ENCODE results near the gene RUNX1.
"Not testable (repeated sequence)": the region's sequence is repeated elsewhere in the genome, so short reads cannot be mapped to it uniquely, and the experiment has no call there.

Gene RUNX1

GRCh38 chr21:35014302-35015041 lies 34.6 kb downstream of the RUNX1 start:
- DNase-seq, result no peak

DNA sequence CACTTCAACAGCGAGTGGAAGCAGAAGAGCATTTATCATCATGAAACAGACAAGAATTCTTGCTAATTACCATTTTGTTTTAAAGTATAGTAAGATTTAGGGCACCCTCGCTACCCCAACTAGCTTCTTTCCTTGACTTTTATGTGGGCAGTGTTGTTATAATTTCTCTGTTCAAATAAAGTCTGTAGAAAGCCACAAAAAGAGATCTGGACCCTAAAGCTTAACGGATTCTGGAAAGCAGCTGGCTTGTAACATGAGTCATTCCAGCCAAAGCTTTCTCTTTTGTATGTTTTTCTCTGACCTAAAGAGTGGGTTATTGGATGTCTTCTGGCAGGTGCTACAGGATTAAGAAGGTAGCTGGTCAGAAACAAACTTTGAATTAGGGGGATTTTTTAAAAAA lies 37.4 kb downstream of the RUNX1 start:
- peak; percentile 20 for DNase-seq

DNA sequence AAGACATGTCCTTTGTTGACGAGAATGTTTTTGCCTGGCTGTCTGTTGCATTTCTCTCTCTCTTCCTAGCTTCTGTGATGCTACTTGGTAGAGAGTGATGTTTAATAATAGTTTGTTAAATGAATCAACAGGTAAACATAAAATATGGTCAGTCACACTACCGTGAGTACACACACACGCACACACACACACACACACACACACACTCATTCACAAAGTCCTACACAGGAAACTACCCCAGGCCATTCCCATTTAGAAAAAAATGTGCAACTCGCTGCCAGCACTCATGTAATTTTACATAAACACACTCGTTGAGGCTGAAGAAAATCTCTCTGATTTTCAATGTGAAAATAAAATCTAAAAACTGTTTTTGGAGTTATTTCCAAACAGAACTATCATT lies 38.7 kb downstream of the RUNX1 start:
- no peak for DNase-seq

DNA sequence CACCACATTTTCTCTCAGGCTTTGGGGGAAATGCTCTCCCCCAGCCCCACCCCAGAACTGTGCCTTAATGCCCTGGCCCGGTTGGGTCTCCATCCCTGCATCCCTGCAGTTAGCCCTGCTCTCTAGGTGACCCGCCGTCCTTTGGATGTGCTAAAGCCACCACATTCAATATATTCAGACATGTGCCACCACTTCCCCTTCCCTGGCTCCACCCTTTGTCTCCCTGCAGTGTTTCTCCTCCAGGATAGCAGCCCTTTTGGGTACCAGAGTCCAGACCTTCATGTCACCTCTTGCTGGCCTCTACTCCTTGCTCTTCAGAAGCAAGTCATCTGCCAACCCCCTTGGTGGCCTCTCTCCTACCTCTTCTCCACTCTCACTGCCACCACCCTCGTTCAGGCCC lies 41.8 kb downstream of the RUNX1 start:
- no peak for DNase-seq

GRCh38 chr21:35006771-35007170 lies 42.3 kb downstream of the RUNX1 start:
- no peak for DNase-seq

DNA sequence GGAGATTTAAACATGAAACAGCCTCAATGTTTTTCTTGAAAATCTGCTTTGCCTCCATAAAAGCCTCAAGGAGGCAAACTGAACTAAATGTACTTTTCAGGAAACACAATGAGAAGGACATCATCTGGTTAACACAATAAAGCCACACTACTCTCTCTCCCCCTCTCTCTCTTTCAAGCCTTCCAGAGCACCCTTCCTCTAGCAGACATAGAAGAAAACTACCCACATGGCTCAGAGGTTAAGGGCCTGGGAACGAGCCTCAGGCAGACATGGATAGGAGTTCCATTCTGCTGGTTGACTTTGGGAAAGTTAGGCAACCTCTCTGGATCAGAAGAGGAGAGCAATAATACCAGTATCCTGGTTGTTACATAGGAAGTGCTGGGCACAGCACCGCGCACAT lies 42.9 kb downstream of the RUNX1 start:
- DNase-seq, result no peak

DNA sequence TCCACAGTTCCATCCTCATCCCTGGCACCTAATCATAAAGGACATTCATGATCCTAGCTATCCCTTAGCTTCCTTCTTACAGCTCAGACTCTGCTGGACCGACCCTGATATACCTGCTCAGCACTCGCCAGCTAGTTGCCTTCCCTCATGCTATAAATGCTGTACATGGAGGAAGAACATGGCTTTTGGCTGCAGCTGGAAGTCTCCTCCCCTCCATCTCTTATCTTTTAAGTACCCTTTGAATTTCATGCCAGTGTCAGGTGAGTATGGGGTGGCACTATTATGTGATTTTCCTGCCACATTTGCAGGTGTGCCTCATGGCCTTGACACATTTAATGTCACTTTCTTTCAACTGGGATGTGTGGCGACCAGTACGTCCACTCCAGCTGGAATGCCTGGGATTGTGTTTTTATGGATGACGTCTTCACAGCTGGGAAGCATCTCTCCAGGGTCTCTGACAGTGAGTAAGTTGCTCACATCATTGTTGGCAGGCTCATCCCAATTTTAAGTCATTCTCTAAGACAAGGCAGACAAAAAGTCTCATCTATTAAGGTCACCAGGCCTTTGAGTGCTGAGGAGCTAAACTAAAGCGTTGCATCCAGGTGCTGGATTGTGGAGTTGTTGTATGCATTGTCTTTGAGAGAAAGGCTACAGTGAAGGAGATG lies 43.4 kb downstream of the RUNX1 start:
- DNase-seq, result peak; percentile 11

DNA sequence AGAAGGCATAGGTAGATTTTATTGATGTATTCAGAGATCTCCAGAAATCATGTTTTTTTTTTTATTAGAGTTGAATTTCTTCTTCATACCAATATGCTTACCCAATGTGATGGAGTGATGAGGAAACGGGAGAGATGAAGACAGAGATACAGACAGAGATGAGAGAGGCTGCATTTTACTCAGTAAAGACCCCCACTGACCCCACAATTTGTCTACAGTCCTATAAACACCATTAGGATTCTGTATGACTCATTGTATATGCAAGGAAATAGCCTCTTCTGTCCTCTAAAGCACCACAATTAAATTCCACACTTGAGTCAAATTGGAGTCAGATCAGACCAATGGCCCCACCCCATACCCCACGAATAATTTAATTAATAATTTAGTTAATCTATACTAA lies 44.0 kb downstream of the RUNX1 start:
- DNase-seq, result no peak

- DNase-seq, result no peak
Observed at GRCh38 chr21:35004314-35004713, 44.8 kb downstream of the RUNX1 start.

DNA sequence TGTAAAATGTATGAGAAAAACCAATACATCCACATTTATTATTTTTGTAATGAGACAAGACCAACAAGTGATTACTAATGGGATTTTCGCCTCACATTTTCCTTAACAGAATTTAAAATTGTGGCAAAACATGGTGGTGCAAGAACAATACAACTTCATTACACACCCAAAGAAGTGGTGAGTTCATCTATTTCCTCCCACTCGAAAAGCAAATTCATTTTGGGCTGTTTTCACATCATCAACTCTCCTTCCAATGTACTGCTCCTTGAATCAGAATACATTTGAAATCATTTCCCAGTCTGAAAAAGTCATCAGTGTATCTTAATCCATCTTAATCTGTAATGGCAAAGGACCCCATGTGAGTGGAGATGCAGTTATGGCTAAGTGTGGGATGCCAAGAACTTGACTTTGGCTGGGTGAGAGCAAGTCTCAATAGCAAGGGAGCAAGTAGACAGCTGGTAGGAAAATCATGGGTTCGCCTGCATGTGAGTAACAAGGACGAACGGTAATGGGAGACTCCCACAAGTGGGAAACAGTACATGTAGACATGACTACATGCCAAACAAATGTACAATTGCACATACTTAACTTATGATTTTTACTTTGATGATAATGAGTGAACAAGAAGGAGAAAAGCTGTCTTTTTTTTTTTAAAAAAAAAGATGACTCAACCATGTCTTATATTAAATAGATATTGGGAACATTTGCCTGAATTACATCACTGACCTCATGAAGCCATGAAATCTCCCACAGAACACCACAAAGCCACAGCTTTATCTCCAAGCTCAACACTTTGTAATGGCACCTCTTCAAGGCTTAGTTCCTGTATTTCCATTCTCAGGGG lies 46.0 kb downstream of the RUNX1 start:
- no peak for DNase-seq

DNA sequence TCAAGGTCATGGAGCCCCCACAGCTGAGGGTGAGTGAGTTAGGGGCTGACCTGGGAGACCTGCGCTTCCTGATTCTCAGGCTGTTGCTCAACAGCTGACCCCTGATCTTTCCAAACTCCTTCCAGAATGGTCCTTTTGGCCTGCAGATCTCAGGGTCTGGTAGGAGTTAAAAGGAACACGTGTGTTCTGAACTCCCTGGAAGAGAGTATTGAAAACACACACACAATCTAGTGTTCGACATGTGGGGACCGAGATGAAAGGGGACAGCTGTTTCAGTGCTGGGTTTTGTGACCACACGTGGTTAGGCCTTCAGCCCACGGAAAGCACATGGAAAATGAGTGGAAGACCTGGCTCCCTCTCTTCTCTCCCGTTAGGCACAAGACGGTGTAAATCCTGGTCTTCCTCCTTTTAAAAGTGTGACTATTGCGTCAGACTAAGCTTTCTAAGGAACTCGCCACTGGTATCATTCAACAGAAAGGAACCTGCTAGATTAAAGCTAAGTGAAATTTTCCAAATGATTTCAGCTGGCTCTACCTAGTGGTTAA lies 49.6 kb downstream of the RUNX1 start:
- no peak for DNase-seq

DNA sequence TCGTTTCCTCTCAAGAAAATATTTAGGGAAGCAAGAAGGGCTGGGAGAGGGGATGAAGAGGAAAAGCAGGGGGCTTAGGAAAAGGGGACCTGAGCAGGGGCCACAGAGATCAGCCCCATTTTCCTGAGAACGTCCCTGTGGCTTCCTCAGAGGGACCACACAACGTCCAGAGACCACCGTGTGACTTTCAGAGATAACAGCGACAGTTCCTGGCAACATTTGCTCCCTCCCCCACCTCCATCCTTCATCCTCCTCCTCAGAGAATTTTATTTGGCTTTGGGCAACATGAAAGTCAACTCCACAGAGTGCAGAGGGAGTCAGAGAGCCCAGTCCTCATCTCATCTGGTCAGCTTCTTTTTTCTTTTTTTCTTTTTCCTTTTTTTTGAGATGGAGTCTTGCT lies 50.9 kb downstream of the RUNX1 start:
- DNase-seq, result no peak

DNA sequence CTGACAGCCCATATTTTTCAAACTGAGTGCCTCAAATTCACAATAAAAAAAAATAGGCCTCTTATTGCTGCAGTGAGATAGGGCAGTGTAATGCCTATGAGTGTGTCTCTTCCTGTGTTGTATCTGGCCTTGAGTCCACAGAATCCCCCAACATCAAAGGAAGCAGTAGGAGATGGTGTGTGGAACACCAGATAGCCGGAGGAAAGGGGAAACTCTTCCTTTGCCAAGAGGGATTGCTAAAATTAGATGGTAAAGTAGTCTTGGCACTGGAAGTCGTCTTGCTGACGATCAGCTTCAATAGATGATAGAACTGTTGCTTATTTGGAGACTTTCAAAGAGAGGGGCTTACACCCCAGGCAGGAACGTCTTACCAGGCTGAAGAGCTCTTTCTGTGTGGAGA lies 51.8 kb downstream of the RUNX1 start:
- no peak for DNase-seq

DNA sequence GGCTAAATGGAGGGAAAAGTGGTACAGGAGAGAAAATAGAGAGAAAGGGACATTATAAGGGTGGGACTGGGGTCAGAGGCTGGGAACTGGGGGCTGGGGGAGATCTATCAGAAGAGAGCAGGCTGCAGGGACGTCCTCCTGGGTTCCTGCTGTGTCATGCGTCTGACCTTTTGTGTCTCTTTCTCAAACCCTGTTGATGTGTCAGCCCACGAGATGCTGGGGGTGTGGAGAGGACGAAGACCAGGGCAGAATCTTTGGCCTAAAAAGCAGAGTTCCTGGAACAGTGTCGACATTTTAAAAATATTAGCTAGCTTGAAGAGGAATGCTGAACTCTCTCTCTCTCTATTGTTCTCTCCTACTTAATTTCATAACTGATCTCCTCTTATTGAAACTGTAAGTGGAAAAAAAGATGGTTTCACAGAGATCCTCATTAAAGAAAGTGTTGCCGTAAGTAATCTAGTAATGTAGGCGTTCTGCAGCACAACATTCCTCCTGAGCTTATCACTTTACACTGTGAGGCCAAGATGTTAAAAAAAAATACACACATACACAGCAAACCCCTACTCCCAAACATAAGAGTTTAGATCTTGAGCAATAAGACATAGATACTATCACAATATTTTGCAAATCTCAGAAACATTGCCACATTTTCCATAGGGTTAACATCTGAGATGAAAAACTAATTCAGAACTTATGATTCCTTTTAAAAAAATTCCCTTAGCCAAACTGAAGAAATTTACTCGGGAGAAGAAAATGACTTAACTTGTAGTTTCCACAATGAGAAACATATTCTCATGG lies 52.6 kb downstream of the RUNX1 start:
- no peak for DNase-seq

DNA sequence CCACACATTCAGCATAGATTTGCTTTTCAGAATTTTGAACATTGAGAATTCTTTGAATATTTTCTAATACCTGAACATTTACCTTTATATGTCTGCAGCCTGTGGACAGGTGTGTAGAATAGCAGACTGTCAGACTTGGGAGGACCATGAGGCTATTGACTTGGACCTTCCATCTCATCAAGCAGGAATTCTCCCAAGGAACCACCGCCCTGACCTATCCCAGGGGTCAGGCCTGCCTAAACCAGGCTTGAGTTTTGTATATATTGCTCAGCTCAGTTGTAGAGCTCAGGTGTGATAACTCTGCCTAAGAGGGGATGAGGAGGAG lies 53.2 kb downstream of the RUNX1 start:
- no peak for DNase-seq

- no peak for DNase-seq
Observed at GRCh38 chr21:34994766-34995631, 54.1 kb downstream of the RUNX1 start.

DNA sequence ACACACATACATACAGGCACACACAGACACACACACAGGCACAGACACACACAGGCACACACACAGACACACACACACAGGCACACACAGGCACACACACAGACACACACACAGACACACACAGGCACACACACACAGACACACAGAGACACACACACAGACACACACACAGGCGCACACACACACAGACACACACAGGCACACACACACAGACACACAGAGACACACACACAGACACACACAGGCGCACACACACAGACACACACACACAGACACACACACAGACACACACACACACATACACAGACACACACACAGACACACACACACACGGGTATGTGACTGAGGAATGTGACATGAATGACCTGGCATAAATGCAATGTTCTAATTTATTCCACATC lies 55.6 kb downstream of the RUNX1 start:
- DNase-seq, result not testable (repeated sequence)

DNA sequence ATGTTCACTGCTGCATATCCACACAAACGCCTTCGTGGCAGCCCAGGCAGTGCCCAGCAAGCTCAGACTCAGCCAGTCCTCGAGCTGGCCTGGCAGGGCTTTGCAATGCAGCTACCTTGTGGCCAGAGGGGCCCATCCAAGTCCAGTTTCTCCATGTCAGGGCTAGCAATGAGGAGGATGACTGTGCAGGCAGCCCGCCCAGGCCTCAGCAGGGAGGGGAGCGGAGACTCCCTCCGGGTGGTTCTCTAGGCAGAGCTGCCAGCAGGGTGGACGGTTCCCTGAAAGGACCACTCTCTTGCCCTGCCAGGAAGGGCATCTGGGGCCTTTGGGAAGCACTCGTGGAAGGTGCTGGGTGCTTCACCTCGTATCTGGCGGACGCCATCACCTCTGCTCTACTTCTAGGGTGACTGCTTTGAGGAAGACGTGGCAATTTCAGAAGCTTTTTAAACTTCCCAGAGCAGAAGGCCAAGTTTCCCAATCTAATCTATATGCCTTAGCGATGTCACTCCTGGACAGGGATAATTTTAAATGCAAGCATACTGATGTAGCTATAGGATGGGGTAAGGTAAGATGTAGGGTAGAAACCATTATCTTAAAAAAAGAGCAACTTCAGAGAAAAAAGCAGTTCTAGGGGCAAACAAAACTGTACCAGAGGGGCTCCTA lies 56.2 kb downstream of the RUNX1 start:
- no peak for DNase-seq

GRCh38 chr21:34992180-34992579 lies 56.9 kb downstream of the RUNX1 start:
- DNase-seq, result no peak

DNA sequence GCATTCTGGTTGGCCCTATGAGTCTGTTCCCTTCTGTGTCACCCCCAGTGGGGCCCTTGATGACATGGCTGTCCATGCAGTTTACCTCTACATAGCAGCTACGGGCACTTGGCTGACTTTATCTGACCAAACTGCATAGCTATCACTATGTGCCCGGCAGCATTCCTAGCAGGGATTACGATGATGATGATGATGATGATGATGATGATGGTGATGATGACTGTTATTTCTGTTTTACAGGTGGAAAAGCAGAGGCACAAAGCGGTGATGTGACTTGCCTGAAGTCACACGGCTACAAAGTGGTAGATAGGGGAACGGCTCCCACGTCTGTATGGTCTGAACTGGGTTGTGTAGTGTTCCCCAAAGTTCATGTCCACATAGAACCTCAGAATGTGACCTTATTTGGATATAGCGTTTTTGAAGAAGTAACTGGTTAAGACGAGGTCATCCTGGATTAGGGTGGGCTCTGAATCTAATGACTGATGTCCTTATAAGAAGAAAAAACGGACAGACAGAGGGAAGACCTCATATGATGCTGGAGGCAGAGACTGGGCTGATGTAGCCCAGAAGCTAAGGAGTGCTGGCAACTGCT lies 57.6 kb downstream of the RUNX1 start:
- no peak for DNase-seq

- no peak for DNase-seq
Observed at GRCh38 chr21:34990842-34991241, 58.3 kb downstream of the RUNX1 start.

Measured in DMS79 (cell line).